HG02588 (cell line): Measurements from ENCODE around the gene FBLIM1.
"Not testable (repeated sequence)": the region's sequence is repeated elsewhere in the genome, so short reads cannot be mapped to it uniquely, and the experiment has no call there.

Source experiments
- ATAC-seq: cut with Tn5 transposase; IDR thresholded peaks from one replicate; pipeline ENCODE4 v1.9.1; 2021; ENCODE audit warnings: mild to moderate bottlenecking, moderate library complexity; ENCODE audit not compliant: unreplicated experiment

The FBLIM1 gene

GRCh38 chr1:15807121-15807520 lies 48.5 kb downstream of the FBLIM1 start:
- ATAC-seq = no peak

- not testable (repeated sequence) for ATAC-seq
Measured at GRCh38 chr1:15807549-15807948, 49.0 kb downstream of the FBLIM1 start, which contains the start of gene UQCRHL. TSS of gene UQCRHL (minus strand) at chr1:15807649. CDS start at chr1:15807649, 0 bp downstream.

- no peak for ATAC-seq
Measured at GRCh38 chr1:15808955-15809354, 50.4 kb downstream of the FBLIM1 start.

GRCh38 chr1:15810073-15810472 lies 51.5 kb downstream of the FBLIM1 start:
- no peak for ATAC-seq

- no peak for ATAC-seq
Measured at GRCh38 chr1:15816674-15817073, 58.1 kb downstream of the FBLIM1 start.

GRCh38 chr1:15820478-15820877 lies 61.9 kb downstream of the FBLIM1 start:
- no peak for ATAC-seq

GRCh38 chr1:15825800-15826199 lies 67.2 kb downstream of the FBLIM1 start:
- ATAC-seq = no peak

GRCh38 chr1:15826810-15827507 lies 68.4 kb downstream of the FBLIM1 start:
- ATAC-seq = no peak

- ATAC-seq = not testable (repeated sequence)
Measured at GRCh38 chr1:15827567-15827966, 69.0 kb downstream of the FBLIM1 start.

- ATAC-seq = not testable (repeated sequence)
Measured at GRCh38 chr1:15828931-15829330, 70.3 kb downstream of the FBLIM1 start.

GRCh38 chr1:15830258-15830657 lies 71.7 kb downstream of the FBLIM1 start:
- ATAC-seq = no peak

- ATAC-seq = no peak
Measured at GRCh38 chr1:15833069-15833679, 74.6 kb downstream of the FBLIM1 start.

- ATAC-seq = no peak
Measured at GRCh38 chr1:15833842-15834405, 75.3 kb downstream of the FBLIM1 start.

GRCh38 chr1:15834406-15835204 lies 76.0 kb downstream of the FBLIM1 start:
- peak; percentile 45 for ATAC-seq

GRCh38 chr1:15835205-15835740 lies 76.7 kb downstream of the FBLIM1 start:
- peak; percentile 2 for ATAC-seq

GRCh38 chr1:15835741-15836510 lies 77.3 kb downstream of the FBLIM1 start:
- ATAC-seq = peak; percentile 53
